ENCODE data around the gene NIFK.
A peak's percentile ranks its signal among the peaks of the same experiment; 100 is the strongest.

Gene NIFK

GRCh38 chr2:121736462-121737336, at the start of gene NIFK:
Gene NIFK (minus strand): TSS chr2:121736875. CDS start chr2:121736850, 25 bp downstream.
- Histone ChIP-seq H3K4me3 (ENCODE audit: low read depth in 1 of 2, low read length in 2 of 2) (peak within 1 kb of the TSS; percentile 98 to 100), H3K27me3 (ENCODE audit: low read depth, low read length) (no peaks in the 10 kb centered on the region), H3K4me1 (ENCODE audit: control insufficient read depth in 1 of 2, insufficient read depth in 2 of 2, low read length in 2 of 2) (peaks cover 0 to 5% of the 10 kb centered on the region in 2 donors), H3K36me3 (ENCODE audit: control insufficient read depth in 1 of 2, insufficient read depth in 2 of 2, low read length in 2 of 2) (peaks cover 10% of the 10 kb centered on the region in 2 donors), H3K27ac (ENCODE audit: low read length) (peak within 1 kb of the TSS; percentile 94), H3K9me3 (ENCODE audit: control insufficient read depth in 1 of 2, low read length in 2 of 2) (no peaks in the 10 kb centered on the region)

GRCh38 chr2:121783180-121783579, 46.5 kb upstream of the NIFK start:
- Histone ChIP-seq H3K36me3 (ENCODE audit: control insufficient read depth in 1 of 2, insufficient read depth in 2 of 2, low read length in 2 of 2) (no peaks in the 10 kb centered on the region), H3K9me3 (ENCODE audit: control insufficient read depth in 1 of 2, low read length in 2 of 2) (peaks cover 0 to 1% of the 10 kb centered on the region in 2 donors), H3K27me3 (ENCODE audit: low read depth, low read length) (no peaks in the 10 kb centered on the region)

GRCh38 chr2:121778741-121779487, 42.2 kb upstream of the NIFK start:
- H3K27me3 ChIP-seq (ENCODE audit: low read depth, low read length): no peaks in the 10 kb centered on the region

More at GRCh38 chr2:121783180-121783579, 46.5 kb upstream of the NIFK start:
- Histone ChIP-seq H3K27ac (ENCODE audit: low read length) (no peak overlapping the region), H3K4me3 (ENCODE audit: low read depth in 1 of 2, low read length in 2 of 2) (no peak overlapping the region), H3K4me1 (ENCODE audit: control insufficient read depth in 1 of 2, insufficient read depth in 2 of 2, low read length in 2 of 2) (peaks cover 0 to 3% of the 10 kb centered on the region in 2 donors)

GRCh38 chr2:121777699-121778058, 41.0 kb upstream of the NIFK start:
- peaks cover 0 to 3% of the 10 kb centered on the region in 2 donors for H3K4me1 ChIP-seq (ENCODE audit: control insufficient read depth in 1 of 2, insufficient read depth in 2 of 2, low read length in 2 of 2)
- no peaks in the 10 kb centered on the region for H3K36me3 ChIP-seq (ENCODE audit: control insufficient read depth in 1 of 2, insufficient read depth in 2 of 2, low read length in 2 of 2)
- H3K9me3 ChIP-seq (ENCODE audit: control insufficient read depth in 1 of 2, low read length in 2 of 2): no peaks in the 10 kb centered on the region
- H3K4me3 ChIP-seq (ENCODE audit: low read depth in 1 of 2, low read length in 2 of 2): no peak overlapping the region
- H3K27ac ChIP-seq (ENCODE audit: low read length): no peak overlapping the region
- no peaks in the 10 kb centered on the region for H3K27me3 ChIP-seq (ENCODE audit: low read depth, low read length)

More at GRCh38 chr2:121778741-121779487, 42.2 kb upstream of the NIFK start:
- Histone ChIP-seq H3K27ac (ENCODE audit: low read length) (no peak overlapping the region), H3K9me3 (ENCODE audit: control insufficient read depth in 1 of 2, low read length in 2 of 2) (no peaks in the 10 kb centered on the region), H3K36me3 (ENCODE audit: control insufficient read depth in 1 of 2, insufficient read depth in 2 of 2, low read length in 2 of 2) (no peaks in the 10 kb centered on the region), H3K4me3 (ENCODE audit: low read depth in 1 of 2, low read length in 2 of 2) (no peak overlapping the region), H3K4me1 (ENCODE audit: control insufficient read depth in 1 of 2, insufficient read depth in 2 of 2, low read length in 2 of 2) (peaks cover 0 to 3% of the 10 kb centered on the region in 2 donors)

DNA sequence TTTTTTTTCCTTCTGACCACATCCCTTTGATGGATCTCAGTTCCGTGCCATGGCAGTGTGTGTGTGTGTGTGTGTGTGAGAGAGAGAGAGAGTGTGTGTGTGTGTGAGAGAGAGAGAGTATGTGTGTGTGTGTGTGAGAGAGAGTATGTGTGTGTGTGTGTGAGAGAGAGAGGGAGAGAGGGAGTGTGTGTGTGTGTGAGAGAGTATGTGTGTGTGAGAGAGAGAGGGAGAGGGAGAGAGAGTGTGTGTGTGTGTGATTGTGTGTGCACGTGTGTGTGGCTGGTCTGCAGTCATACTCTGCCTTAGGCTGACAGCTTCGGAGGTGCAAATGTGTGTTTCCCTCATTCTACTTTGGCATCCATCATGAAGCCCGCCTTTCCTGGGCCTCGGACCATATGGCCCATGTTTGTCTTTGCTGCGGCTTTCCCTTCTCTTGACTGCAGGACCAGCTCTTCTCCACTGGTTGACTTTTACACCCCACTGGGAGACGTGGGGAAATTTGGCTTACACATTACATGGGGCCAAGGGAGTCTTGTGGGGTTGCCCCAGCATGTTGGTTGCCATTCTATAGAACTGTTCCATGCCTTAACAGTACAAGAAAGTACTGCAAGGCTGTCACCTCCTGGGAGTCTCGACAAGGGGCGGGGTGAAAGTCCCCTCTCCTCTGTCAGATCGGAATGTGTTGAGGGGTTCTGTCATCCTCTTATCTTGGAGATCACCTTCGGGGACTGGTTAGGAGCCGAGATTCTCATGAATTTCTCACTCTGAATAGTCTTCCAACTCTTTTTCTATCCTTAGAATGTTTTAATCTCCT, 40.4 kb upstream of the NIFK start:
- Histone ChIP-seq H3K27me3 (ENCODE audit: low read depth, low read length) (no peaks in the 10 kb centered on the region), H3K4me1 (ENCODE audit: control insufficient read depth in 1 of 2, insufficient read depth in 2 of 2, low read length in 2 of 2) (peaks cover 0 to 3% of the 10 kb centered on the region in 2 donors), H3K36me3 (ENCODE audit: control insufficient read depth in 1 of 2, insufficient read depth in 2 of 2, low read length in 2 of 2) (no peaks in the 10 kb centered on the region), H3K4me3 (ENCODE audit: low read depth in 1 of 2, low read length in 2 of 2) (no peak overlapping the region), H3K9me3 (ENCODE audit: control insufficient read depth in 1 of 2, low read length in 2 of 2) (no peaks in the 10 kb centered on the region), H3K27ac (ENCODE audit: low read length) (no peak overlapping the region)

DNA sequence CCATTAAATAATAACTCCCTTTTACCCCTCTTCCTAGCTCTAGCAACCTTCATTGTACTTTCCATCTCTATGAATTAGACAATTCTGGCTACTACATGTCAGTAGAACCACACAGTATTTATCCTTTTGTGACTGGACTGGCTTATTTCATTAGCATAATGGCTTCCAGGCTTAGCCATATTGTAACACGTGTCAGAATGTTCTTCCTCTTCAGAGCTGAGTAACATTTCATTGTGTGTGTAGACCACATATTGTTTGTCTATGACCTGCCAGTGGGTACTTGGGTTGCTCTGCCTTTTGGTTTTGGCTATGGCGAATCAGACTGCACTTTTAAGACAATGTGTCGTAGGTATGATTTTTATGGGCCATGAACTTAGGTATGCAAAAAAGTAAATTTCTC, 39.7 kb upstream of the NIFK start:
- no peaks in the 10 kb centered on the region for H3K9me3 ChIP-seq (ENCODE audit: control insufficient read depth in 1 of 2, low read length in 2 of 2)
- H3K4me3 ChIP-seq (ENCODE audit: low read depth in 1 of 2, low read length in 2 of 2): no peak overlapping the region
- no peaks in the 10 kb centered on the region for H3K36me3 ChIP-seq (ENCODE audit: control insufficient read depth in 1 of 2, insufficient read depth in 2 of 2, low read length in 2 of 2)
- no peaks in the 10 kb centered on the region for H3K27me3 ChIP-seq (ENCODE audit: low read depth, low read length)
- no peak overlapping the region for H3K27ac ChIP-seq (ENCODE audit: low read length)
- H3K4me1 ChIP-seq (ENCODE audit: control insufficient read depth in 1 of 2, insufficient read depth in 2 of 2, low read length in 2 of 2): peaks cover 0 to 3% of the 10 kb centered on the region in 2 donors

- peaks cover 0 to 3% of the 10 kb centered on the region in 2 donors for H3K4me1 ChIP-seq (ENCODE audit: control insufficient read depth in 1 of 2, insufficient read depth in 2 of 2, low read length in 2 of 2)
- H3K4me3 ChIP-seq (ENCODE audit: low read depth in 1 of 2, low read length in 2 of 2): no peak overlapping the region
- no peaks in the 10 kb centered on the region for H3K27me3 ChIP-seq (ENCODE audit: low read depth, low read length)
- peaks cover 0 to 11% of the 10 kb centered on the region in 2 donors for H3K36me3 ChIP-seq (ENCODE audit: control insufficient read depth in 1 of 2, insufficient read depth in 2 of 2, low read length in 2 of 2)
- no peak overlapping the region for H3K27ac ChIP-seq (ENCODE audit: low read length)
- H3K9me3 ChIP-seq (ENCODE audit: control insufficient read depth in 1 of 2, low read length in 2 of 2): no peaks in the 10 kb centered on the region
Observed at GRCh38 chr2:121774235-121774634, 37.6 kb upstream of the NIFK start.

DNA sequence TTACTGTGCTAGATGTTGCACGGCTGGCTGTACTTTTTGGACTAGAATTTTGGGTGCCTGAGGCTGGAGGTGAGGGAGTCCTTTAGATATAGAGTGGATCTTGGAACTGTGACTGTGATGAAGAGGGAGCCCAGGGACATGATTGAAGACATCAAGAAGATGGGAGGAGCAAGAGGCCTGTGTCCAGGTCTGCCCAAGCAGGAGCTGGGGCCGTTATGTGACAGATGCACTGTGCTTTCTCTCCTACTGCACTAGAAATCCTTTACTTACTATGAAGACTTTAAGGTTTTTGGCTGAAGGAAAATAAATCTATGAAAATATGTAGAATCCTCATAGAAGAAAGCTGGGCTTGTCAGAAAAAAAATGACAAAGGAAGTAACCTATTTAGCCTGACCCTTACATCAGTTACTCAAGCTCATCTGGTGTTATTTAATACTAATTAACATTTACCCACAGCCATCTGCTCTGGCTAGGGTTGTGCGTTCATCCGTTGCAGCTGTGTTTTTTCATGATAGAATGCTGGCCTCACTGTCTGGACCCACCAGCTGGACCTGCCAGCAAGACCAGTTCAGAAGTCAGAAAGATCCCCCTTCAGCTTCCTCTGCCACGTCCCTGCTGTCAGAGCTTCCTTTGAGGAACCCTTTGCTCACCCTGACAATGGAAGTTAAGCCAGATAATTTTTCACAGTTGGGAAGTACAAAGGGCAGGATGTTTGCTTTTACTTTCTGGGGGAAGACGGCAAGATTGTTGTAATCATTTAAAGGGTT, 35.5 kb upstream of the NIFK start:
- no peak overlapping the region for H3K4me3 ChIP-seq (ENCODE audit: low read depth in 1 of 2, low read length in 2 of 2)
- H3K27ac ChIP-seq (ENCODE audit: low read length): no peak overlapping the region
- peaks cover 5 to 31% of the 10 kb centered on the region in 2 donors for H3K36me3 ChIP-seq (ENCODE audit: control insufficient read depth in 1 of 2, insufficient read depth in 2 of 2, low read length in 2 of 2)
- no peaks in the 10 kb centered on the region for H3K4me1 ChIP-seq (ENCODE audit: control insufficient read depth in 1 of 2, insufficient read depth in 2 of 2, low read length in 2 of 2)
- no peaks in the 10 kb centered on the region for H3K27me3 ChIP-seq (ENCODE audit: low read depth, low read length)
- no peaks in the 10 kb centered on the region for H3K9me3 ChIP-seq (ENCODE audit: control insufficient read depth in 1 of 2, low read length in 2 of 2)

GRCh38 chr2:121768143-121768755, 31.6 kb upstream of the NIFK start:
- H3K4me1 ChIP-seq (ENCODE audit: control insufficient read depth in 1 of 2, insufficient read depth in 2 of 2, low read length in 2 of 2): no peaks in the 10 kb centered on the region
- H3K27me3 ChIP-seq (ENCODE audit: low read depth, low read length): no peaks in the 10 kb centered on the region
- no peak overlapping the region for H3K4me3 ChIP-seq (ENCODE audit: low read depth in 1 of 2, low read length in 2 of 2)
- H3K27ac ChIP-seq (ENCODE audit: low read length): no peak overlapping the region
- H3K36me3 ChIP-seq (ENCODE audit: control insufficient read depth in 1 of 2, insufficient read depth in 2 of 2, low read length in 2 of 2): peaks cover 43 to 69% of the 10 kb centered on the region in 2 donors
- no peaks in the 10 kb centered on the region for H3K9me3 ChIP-seq (ENCODE audit: control insufficient read depth in 1 of 2, low read length in 2 of 2)

DNA sequence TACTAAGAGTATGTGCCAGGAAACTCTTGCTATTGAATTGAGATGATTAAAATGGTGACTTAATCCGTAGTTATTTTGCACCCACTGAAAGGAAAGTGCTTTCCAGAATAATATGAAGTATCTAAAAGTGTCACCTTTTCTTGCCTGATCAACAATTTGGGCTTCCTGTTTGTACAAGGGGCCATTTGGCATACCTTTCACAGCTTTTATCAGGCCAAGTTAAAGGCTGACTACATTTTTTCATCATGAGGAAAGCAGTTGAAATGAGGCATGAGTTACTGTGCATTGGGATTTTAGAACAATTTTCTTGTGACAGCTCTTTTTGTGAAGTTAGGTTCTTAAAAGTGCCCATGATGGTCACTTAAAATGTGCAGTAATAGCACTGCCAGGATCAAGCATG, 29.9 kb upstream of the NIFK start:
- Histone ChIP-seq H3K4me1 (ENCODE audit: control insufficient read depth in 1 of 2, insufficient read depth in 2 of 2, low read length in 2 of 2) (no peaks in the 10 kb centered on the region), H3K4me3 (ENCODE audit: low read depth in 1 of 2, low read length in 2 of 2) (no peak overlapping the region), H3K27ac (ENCODE audit: low read length) (no peak overlapping the region), H3K27me3 (ENCODE audit: low read depth, low read length) (no peaks in the 10 kb centered on the region), H3K36me3 (ENCODE audit: control insufficient read depth in 1 of 2, insufficient read depth in 2 of 2, low read length in 2 of 2) (peaks cover 50 to 75% of the 10 kb centered on the region in 2 donors), H3K9me3 (ENCODE audit: control insufficient read depth in 1 of 2, low read length in 2 of 2) (no peaks in the 10 kb centered on the region)

All from muscle layer of duodenum (tissue), 2 donors.